ENCODE data around the gene CMBL. TPM values are rescaled to one million over a fixed set of nuclear protein-coding genes. Genes with fewer than 3 reads are reported as not detected.

Gene CMBL
- total and polyA plus RNA-seq, 2 donors from 2014 or later, result 36.6 to 243 TPM

DNA sequence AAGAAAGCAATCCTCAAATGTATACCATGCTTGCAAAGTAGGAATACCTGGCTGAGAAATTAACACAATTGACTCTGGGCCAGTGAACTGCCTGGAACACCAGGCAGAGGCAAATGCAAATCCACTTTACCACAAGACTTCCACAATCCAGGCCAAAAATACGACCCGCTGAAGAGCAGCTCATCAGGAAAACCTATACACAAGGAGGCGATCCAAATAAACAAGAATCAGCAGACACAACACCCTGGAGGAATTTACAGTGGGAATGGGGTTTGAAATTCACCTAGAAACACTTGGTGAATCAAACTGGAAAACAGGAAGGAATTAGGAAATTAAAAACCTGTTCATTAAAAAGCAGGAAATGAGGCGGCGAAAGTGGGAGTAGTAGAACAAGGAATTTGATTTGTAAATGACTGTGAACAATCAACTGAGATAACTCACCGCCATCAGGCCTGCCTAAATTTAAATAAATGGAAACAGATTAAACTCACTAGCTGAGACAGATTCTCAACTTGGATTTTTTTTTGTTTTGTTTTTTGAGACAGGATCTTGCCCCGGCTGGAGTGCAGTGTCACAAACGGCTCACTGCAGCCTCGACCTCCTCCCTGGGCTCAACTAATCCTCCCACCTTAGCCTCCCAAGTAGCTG lies 15.9 kb downstream of the CMBL start:
- H3K9ac ChIP-seq (ENCODE audit: low read length in 3 of 3), result no peak overlapping the region
- TF ChIP-seq, protein P1, sequence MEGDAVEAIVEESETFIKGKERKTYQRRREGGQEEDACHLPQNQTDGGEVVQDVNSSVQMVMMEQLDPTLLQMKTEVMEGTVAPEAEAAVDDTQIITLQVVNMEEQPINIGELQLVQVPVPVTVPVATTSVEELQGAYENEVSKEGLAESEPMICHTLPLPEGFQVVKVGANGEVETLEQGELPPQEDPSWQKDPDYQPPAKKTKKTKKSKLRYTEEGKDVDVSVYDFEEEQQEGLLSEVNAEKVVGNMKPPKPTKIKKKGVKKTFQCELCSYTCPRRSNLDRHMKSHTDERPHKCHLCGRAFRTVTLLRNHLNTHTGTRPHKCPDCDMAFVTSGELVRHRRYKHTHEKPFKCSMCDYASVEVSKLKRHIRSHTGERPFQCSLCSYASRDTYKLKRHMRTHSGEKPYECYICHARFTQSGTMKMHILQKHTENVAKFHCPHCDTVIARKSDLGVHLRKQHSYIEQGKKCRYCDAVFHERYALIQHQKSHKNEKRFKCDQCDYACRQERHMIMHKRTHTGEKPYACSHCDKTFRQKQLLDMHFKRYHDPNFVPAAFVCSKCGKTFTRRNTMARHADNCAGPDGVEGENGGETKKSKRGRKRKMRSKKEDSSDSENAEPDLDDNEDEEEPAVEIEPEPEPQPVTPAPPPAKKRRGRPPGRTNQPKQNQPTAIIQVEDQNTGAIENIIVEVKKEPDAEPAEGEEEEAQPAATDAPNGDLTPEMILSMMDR (IDR thresholded peaks at IDR 0.05; ENCODE audit: borderline replicate concordance, extremely low read depth, insufficient read depth), result no peak
- FAIRE-seq (no peak), DNase-seq (no peak)
- no peaks in the 10 kb centered on the region for H3K27me3 ChIP-seq (ENCODE audit: control insufficient read depth, insufficient read depth, low read length)
- no peaks in the 10 kb centered on the region for H3K9me3 ChIP-seq (ENCODE audit: control insufficient read depth in 2 of 3, insufficient read depth in 1 of 3, low read length in 3 of 3)
- H3K4me3 ChIP-seq (ENCODE audit: low read length in 3 of 3), result no peak overlapping the region
- H3K36me3 ChIP-seq (ENCODE audit: control insufficient read depth in 2 of 3, insufficient read depth in 3 of 3, low read length in 3 of 3), result peaks cover 0 to 16% (median 2%) of the 10 kb centered on the region in 3 donors
- intact Hi-C loops (cut with DNase I), result no loop called here
- peaks cover 0 to 29% (median 14%) of the 10 kb centered on the region in 3 donors for H3K4me1 ChIP-seq (ENCODE audit: control insufficient read depth in 2 of 3, insufficient read depth in 2 of 3, low read depth in 1 of 3, low read length in 3 of 3)
- peak overlapping the region; percentile 71 to 80 for H3K27ac ChIP-seq (ENCODE audit: low read depth in 2 of 2, low read length in 2 of 2)

DNA sequence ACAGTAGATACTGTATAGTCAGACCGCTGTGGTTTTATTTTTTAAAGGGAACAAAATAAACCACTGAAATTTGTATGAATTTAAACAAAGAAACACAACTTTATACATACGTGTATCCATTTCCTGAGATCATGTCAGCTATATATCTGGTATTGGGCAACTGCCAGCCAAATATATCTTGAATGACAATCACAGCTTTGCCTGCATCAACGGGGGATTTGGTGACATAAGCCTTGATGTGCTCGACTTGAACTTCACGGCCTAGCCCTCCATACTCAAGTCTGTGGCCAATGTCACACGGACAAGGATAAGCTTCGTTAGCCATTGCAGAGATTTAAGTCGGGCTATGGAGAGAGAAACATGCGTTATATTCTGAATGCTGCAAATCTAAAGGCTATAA lies 17.3 kb downstream of the CMBL start:
- peaks cover 0 to 14% (median 11%) of the 10 kb centered on the region in 3 donors for H3K36me3 ChIP-seq (ENCODE audit: control insufficient read depth in 2 of 3, insufficient read depth in 3 of 3, low read length in 3 of 3)
- H3K27ac ChIP-seq (ENCODE audit: low read depth in 2 of 2, low read length in 2 of 2), result peak overlapping the region; percentile 89 to 91
- no peak overlapping the region for H3K9ac ChIP-seq (ENCODE audit: low read length in 3 of 3)
- H3K4me1 ChIP-seq (ENCODE audit: control insufficient read depth in 2 of 3, insufficient read depth in 2 of 3, low read depth in 1 of 3, low read length in 3 of 3), result peaks cover 0 to 29% (median 18%) of the 10 kb centered on the region in 3 donors
- FAIRE-seq (no peak), DNase-seq (no peak)
- no peaks in the 10 kb centered on the region for H3K27me3 ChIP-seq (ENCODE audit: control insufficient read depth, insufficient read depth, low read length)
- TF ChIP-seq, protein P1 (IDR thresholded peaks at IDR 0.05; ENCODE audit: borderline replicate concordance, extremely low read depth, insufficient read depth), result no peak
- no peak overlapping the region for H3K4me3 ChIP-seq (ENCODE audit: low read length in 3 of 3)
- no peaks in the 10 kb centered on the region for H3K9me3 ChIP-seq (ENCODE audit: control insufficient read depth in 2 of 3, insufficient read depth in 1 of 3, low read length in 3 of 3)
- intact Hi-C loops (cut with DNase I), result no loop called here

DNA sequence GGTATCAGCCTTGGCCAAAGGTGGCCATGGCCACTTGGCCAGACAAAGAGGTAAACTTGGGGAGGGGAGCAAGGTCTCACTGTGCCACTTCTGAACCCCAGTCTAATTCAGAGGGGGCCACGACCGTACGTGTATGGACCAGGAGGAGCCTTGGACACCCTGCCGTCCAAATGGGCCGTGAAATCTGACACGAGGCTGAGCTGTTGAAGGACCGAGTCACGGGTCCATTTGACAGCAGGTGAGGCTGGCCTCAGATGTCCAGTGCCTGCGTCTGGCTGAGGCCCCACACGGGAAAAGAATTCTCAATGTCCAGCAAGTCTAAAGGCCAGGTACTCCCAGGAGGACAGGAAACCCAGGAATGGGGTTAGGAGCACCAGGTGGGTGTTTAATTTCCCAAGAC lies 17.7 kb downstream of the CMBL start:
- H3K27ac ChIP-seq (ENCODE audit: low read depth in 2 of 2, low read length in 2 of 2), result peak overlapping the region; percentile 89 to 91
- H3K36me3 ChIP-seq (ENCODE audit: control insufficient read depth in 2 of 3, insufficient read depth in 3 of 3, low read length in 3 of 3), result peaks cover 0 to 14% (median 11%) of the 10 kb centered on the region in 3 donors
- FAIRE-seq, result no peak
- H3K4me3 ChIP-seq (ENCODE audit: low read length in 3 of 3), result no peak overlapping the region
- peak overlapping the region in 1 of 3 donors; percentile 76 for H3K9ac ChIP-seq (ENCODE audit: low read length in 3 of 3)
- no peaks in the 10 kb centered on the region for H3K9me3 ChIP-seq (ENCODE audit: control insufficient read depth in 2 of 3, insufficient read depth in 1 of 3, low read length in 3 of 3)
- H3K4me1 ChIP-seq (ENCODE audit: control insufficient read depth in 2 of 3, insufficient read depth in 2 of 3, low read depth in 1 of 3, low read length in 3 of 3), result peaks cover 0 to 29% (median 18%) of the 10 kb centered on the region in 3 donors
- intact Hi-C loops (cut with DNase I), result loop anchor here (10.0 kb wide), 2 partner anchors 135 to 335 kb away; no protein-coding TSS in a partner anchor
- no peaks in the 10 kb centered on the region for H3K27me3 ChIP-seq (ENCODE audit: control insufficient read depth, insufficient read depth, low read length)
- TF ChIP-seq, protein P1 (IDR thresholded peaks at IDR 0.05; ENCODE audit: borderline replicate concordance, extremely low read depth, insufficient read depth), result no peak
- DNase-seq, result no peak
